GM12878 (cell line): ENCODE measurements around the gene ATF7IP. TPM values are rescaled to one million over a fixed set of nuclear protein-coding genes. Genes with fewer than 3 reads are reported as not detected.
A peak's percentile ranks its signal among the peaks of the same experiment; 100 is the strongest.

Experiments used
- BCLAF1 ChIP-seq: fragments of 450-650 bp; IDR thresholded peaks from 2 replicates; pipeline ENCODE4 v1.6.1; 2017; ENCODE audit warnings: antibody characterized with exemption, mild to moderate bottlenecking, moderate library complexity
- EP300 ChIP-seq, 2 experiments: fragments of 150-350 bp in 1 of 2; IDR thresholded peaks; 2 replicates each; pipeline ENCODE4 v1.6.1; 2011 to 2012; ENCODE audit warnings: low read depth in 2 of 2, low read length in 2 of 2, borderline replicate concordance in 1 of 2, improper control_type of control experiment in 1 of 2, inconsistent platforms in 1 of 2; ENCODE audit not compliant: control insufficient read depth in 1 of 2
- GABPA ChIP-seq: IDR thresholded peaks from 2 replicates; pipeline ENCODE4 v1.6.1; 2014; ENCODE audit warnings: antibody characterized with exemption, low read depth, mild to moderate bottlenecking, inconsistent platforms
- HDAC6 ChIP-seq: fragments of 200-600 bp; sonication (generic); IDR thresholded peaks from one replicate; pipeline ENCODE4 v1.8.0; 2017; ENCODE audit warnings: antibody characterized with exemption; ENCODE audit not compliant: unreplicated experiment
- IKZF2 ChIP-seq, 2 experiments: fragments of 450-650 bp; IDR thresholded peaks; 2 replicates each; pipeline ENCODE4 v1.6.1; 2017; ENCODE audit warnings: mild to moderate bottlenecking in 2 of 2, moderate library complexity in 2 of 2
- MTA3 ChIP-seq: IDR thresholded peaks from 2 replicates; pipeline ENCODE4 v1.6.1; 2012; ENCODE audit warnings: low read length, inconsistent platforms, borderline replicate concordance
- NBN ChIP-seq: fragments of 450-650 bp; IDR thresholded peaks from 2 replicates; pipeline ENCODE4 v1.6.1; 2016
- NFIC ChIP-seq: IDR thresholded peaks from 2 replicates; pipeline ENCODE4 v1.6.1; 2012; ENCODE audit warnings: low read depth, mild to moderate bottlenecking, inconsistent platforms, low read length, moderate library complexity
- NFXL1 ChIP-seq: fragments of 450-650 bp; IDR thresholded peaks from 2 replicates; pipeline ENCODE4 v1.6.1; 2017; ENCODE audit warnings: antibody characterized with exemption, mild to moderate bottlenecking, borderline replicate concordance
- PML ChIP-seq: IDR thresholded peaks from 2 replicates; pipeline ENCODE4 v1.6.1; 2012; ENCODE audit warnings: low read length, inconsistent platforms
- POLR2AphosphoS5 ChIP-seq: IDR thresholded peaks from 2 replicates; pipeline ENCODE4 v1.6.1; 2011; ENCODE audit warnings: mild to moderate bottlenecking, low read length, inconsistent platforms
- REST ChIP-seq: IDR thresholded peaks from 2 replicates; pipeline ENCODE4 v1.6.1; 2012; ENCODE audit warnings: mild to moderate bottlenecking, low read depth, low read length
- SMARCA5 ChIP-seq: fragments of 450-650 bp; IDR thresholded peaks from 2 replicates; pipeline ENCODE4 v1.6.1; 2017; ENCODE audit warnings: mild to moderate bottlenecking
- SUPT20H ChIP-seq: IDR thresholded peaks from 2 replicates; pipeline ENCODE4 v1.6.1; 2011; ENCODE audit warnings: low read depth, mild to moderate bottlenecking, low read length, moderate library complexity, borderline replicate concordance; ENCODE audit not compliant: control insufficient read depth
- ZNF207 ChIP-seq: fragments of 450-650 bp; IDR thresholded peaks from 2 replicates; pipeline ENCODE4 v1.6.1; 2014; ENCODE audit warnings: antibody characterized with exemption, mild to moderate bottlenecking, borderline replicate concordance
- polyA plus RNA-seq, 11 experiments: library from polyadenylated mRNA; depleted of rRNA in 4 of 11; unstranded in 6 of 11; stranded (reverse) in 5 of 11; fragments of >200 nt; fragmentation: Nextera tagmentation in 4 of 11; fragmentation: Illumina TruSeq in 1 of 11; extraction: Ambion mirVana in 4 of 11; extraction: Trizol in 1 of 11; gene quantifications; 1 replicate in 1 of 11; 2 replicates in 10 of 11; pipeline versions ENCODE4 v1.2.1 to v1.2.3, GENCODE V29; 2011 to 2016; ENCODE audit warnings: inconsistent platforms in 2 of 11, missing spikeins in 2 of 11, low read depth in 1 of 11
- total RNA-seq, 4 experiments: library from RNA; depleted of rRNA in 3 of 4; stranded (reverse); fragments of >200 nt in 3 of 4; fragmentation: Illumina TruSeq in 1 of 4; extraction: Trizol in 1 of 4; gene quantifications; 2 replicates each; pipeline versions ENCODE4 v1.2.1 to v1.2.3, GENCODE V29; 2013 to 2021
- TF ChIP-seq, protein P1 (sequence below): IDR thresholded peaks from 2 replicates; pipeline ENCODE4 v1.6.1; 2012; ENCODE audit warnings: low read length, inconsistent platforms
- TF ChIP-seq, protein P2 (sequence below): fragments of 450-650 bp; IDR thresholded peaks from 2 replicates; pipeline ENCODE4 v1.6.1; 2018; ENCODE audit warnings: mild to moderate bottlenecking, low read depth, moderate library complexity; ENCODE audit not compliant: partially characterized antibody

The ATF7IP gene
- total and polyA plus RNA-seq, 10 of the 15 experiments (the other 5 are each of a cell fraction or from before 2014, with no cell fraction given) = 6.2 to 66.6 (median 29.3) TPM

DNA sequence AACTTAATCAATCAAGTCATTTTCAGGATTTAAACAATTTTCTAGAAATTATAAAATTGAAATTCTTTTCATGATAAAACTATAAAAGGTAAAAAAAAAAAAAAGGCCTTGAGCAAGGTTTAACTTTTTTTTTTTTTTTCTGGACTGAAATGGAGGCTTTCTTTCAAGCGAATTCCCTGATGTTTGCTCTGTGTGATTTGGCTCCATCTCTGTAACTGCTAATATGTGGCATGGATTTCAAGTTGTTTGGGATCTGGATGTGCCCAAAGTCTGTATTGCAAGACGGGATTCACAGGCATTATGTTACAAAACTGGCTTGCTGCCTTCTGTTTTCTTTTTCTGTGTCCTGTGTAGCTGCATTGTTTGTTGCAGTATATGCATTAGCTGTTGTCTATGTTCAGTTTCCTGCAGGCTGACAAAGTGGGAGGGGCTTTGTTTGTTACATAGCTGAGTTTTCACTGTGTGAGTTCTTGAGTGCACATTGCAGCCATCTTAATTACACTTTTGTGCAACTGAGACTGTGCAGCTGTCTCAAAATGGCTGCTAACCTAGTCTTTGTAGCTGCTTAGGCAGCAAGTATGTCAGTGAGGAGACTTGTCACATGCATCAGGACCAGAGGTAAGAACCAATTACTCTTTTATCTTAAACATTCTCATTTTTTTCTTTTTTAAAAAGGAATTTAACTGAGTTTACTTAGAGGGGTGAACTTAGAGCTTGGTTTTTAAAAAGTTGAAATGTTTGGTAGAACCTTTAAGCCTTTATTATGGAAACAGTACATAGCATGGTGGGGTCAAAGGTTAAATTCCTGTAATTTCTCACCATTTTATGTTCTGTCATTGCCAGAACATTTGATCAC, 19.5 kb downstream of the ATF7IP start (continued):
- TF ChIP-seq BCLAF1 (no peak), NFXL1 (no peak), PML (peak; percentile 59; the same call in 1 of the 2 replicates), NFIC (peak; percentile 33; the same call in 1 of the 2 replicates), GABPA (0 out of 2 replicates have a peak, but pooled peaks have one; percentile 21), REST (no peak), POLR2AphosphoS5 (peak; percentile 61; the same call in 1 of the 2 replicates), SMARCA5 (no peak; the same call in 1 of the 2 replicates), SUPT20H (no peak), NBN (peak; percentile 80), ZNF207 (peak; percentile 86; the same call in 1 of the 2 replicates), IKZF2 (IDR thresholded peaks at IDR 0.05) (peak; percentile 45 to 88; a peak in 3 of 4 replicates), MTA3 (no peak), HDAC6 (no peak), EP300 (IDR thresholded peaks at IDR 0.05; ENCODE audit: borderline replicate concordance in 1 of 2, control insufficient read depth in 1 of 2, low read depth in 2 of 2, low read length in 2 of 2) (no peak; a peak in 1 of 4 replicates)
- TF ChIP-seq, protein P1, sequence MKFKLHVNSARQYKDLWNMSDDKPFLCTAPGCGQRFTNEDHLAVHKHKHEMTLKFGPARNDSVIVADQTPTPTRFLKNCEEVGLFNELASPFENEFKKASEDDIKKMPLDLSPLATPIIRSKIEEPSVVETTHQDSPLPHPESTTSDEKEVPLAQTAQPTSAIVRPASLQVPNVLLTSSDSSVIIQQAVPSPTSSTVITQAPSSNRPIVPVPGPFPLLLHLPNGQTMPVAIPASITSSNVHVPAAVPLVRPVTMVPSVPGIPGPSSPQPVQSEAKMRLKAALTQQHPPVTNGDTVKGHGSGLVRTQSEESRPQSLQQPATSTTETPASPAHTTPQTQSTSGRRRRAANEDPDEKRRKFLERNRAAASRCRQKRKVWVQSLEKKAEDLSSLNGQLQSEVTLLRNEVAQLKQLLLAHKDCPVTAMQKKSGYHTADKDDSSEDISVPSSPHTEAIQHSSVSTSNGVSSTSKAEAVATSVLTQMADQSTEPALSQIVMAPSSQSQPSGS = peak; percentile 34; the same call in 1 of the 2 replicates
- TF ChIP-seq, protein P2, sequence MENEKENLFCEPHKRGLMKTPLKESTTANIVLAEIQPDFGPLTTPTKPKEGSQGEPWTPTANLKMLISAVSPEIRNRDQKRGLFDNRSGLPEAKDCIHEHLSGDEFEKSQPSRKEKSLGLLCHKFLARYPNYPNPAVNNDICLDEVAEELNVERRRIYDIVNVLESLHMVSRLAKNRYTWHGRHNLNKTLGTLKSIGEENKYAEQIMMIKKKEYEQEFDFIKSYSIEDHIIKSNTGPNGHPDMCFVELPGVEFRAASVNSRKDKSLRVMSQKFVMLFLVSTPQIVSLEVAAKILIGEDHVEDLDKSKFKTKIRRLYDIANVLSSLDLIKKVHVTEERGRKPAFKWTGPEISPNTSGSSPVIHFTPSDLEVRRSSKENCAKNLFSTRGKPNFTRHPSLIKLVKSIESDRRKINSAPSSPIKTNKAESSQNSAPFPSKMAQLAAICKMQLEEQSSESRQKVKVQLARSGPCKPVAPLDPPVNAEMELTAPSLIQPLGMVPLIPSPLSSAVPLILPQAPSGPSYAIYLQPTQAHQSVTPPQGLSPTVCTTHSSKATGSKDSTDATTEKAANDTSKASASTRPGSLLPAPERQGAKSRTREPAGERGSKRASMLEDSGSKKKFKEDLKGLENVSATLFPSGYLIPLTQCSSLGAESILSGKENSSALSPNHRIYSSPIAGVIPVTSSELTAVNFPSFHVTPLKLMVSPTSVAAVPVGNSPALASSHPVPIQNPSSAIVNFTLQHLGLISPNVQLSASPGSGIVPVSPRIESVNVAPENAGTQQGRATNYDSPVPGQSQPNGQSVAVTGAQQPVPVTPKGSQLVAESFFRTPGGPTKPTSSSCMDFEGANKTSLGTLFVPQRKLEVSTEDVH = no peak
